Subcutaneous adipose tissue (tissue), 4 donors: Measurements from ENCODE around the gene C9orf78. TPM values are rescaled to one million over a fixed set of nuclear protein-coding genes. Genes with fewer than 3 reads are reported as not detected.

Source experiments
- total RNA-seq, 4 donors: library from RNA; depleted of rRNA; stranded (reverse); fragments of >200 nt; gene quantifications; one replicate each; pipeline ENCODE4 v1.1.0, GENCODE V29; 2016
- TF ChIP-seq, protein P1 (sequence below): fragments of 450-650 bp; IDR thresholded peaks from one replicate; pipeline ENCODE4 v1.5.1; 2016; ENCODE audit warnings: low read depth, mild to moderate bottlenecking, control low read depth, antibody characterized with exemption, moderate library complexity

Gene C9orf78
- total RNA-seq, 4 donors from 2014 or later: 37.8 to 105 (median 50.9) TPM

DNA sequence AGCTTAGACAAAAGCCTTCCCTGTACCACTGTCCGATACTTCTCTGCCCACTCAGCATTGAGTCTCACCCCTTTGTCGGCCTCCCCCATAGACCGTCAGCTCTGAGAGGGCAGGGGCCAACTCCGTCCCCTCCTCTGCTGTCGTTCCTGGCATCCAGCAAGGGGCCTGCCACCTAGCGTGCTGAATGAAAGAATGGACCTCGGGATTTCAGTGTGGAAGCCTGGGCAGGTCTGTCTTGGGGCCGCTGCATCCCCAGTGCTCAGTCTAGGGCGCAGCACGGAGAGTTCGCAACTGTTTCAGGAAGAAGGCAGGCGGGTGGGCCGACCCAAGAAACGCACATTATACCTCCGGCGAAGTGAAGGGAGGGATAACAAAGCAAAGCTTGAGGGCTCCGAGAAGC is 33.6 kb downstream of the C9orf78 start:
- TF ChIP-seq, protein P1, sequence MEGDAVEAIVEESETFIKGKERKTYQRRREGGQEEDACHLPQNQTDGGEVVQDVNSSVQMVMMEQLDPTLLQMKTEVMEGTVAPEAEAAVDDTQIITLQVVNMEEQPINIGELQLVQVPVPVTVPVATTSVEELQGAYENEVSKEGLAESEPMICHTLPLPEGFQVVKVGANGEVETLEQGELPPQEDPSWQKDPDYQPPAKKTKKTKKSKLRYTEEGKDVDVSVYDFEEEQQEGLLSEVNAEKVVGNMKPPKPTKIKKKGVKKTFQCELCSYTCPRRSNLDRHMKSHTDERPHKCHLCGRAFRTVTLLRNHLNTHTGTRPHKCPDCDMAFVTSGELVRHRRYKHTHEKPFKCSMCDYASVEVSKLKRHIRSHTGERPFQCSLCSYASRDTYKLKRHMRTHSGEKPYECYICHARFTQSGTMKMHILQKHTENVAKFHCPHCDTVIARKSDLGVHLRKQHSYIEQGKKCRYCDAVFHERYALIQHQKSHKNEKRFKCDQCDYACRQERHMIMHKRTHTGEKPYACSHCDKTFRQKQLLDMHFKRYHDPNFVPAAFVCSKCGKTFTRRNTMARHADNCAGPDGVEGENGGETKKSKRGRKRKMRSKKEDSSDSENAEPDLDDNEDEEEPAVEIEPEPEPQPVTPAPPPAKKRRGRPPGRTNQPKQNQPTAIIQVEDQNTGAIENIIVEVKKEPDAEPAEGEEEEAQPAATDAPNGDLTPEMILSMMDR: no peak

DNA sequence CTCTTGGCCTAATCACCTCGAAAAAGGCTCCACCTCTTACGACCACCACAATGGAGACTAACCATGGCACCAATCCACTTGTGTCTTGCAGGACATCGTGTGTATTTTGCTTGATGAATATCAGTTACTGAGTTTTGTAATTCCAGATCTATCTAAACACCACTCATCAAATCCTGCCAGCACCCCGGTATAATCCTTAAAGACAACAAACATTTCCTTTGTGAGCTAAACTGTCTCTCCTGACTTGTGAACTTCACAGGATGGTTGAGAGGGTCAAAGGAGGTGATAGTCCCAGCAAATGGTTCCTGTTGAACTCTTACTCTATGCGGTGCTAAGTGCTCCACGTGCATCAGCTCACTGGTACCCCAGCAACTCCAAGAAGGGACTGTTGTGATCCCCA is 36.1 kb downstream of the C9orf78 start:
- TF ChIP-seq, protein P1: no peak

DNA sequence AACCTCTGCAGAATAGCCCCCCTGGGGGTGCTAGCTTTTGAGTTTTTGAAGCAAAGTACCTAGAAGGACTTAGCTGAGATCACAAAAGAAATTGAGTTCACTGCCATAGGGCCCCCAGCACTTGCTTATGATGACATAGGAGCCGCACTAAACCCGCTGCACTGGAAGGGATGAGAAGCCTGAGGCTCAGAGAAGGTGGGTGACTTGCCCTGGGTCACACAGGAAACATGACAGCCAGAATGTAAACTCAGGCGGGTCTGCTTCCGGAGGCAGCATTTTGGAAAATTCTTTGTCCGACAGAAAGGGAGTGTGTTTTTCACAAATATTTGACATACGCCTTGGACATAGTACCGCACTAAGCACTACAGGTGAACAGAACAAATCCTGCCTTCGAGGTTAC is 40.5 kb downstream of the C9orf78 start:
- TF ChIP-seq, protein P1: no peak

DNA sequence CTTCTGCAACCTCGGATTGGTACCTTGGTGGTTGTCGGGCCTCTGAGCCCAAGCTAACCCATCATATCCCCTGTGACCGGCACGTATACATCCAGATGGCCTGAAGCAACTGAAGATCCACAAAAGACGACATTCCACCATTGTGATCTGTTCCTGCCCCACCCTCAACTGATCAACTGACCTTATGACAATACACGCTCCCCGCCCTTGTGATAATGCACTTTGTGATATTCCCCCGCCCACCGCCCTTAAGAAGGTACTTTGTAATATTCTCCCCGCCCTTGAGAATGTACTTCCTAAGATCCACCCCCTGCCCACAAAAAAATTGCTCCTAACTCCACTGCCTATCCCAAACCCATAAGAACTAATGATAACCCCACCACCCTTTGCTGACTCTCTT is 48.6 kb downstream of the C9orf78 start:
- TF ChIP-seq, protein P1: no peak

DNA sequence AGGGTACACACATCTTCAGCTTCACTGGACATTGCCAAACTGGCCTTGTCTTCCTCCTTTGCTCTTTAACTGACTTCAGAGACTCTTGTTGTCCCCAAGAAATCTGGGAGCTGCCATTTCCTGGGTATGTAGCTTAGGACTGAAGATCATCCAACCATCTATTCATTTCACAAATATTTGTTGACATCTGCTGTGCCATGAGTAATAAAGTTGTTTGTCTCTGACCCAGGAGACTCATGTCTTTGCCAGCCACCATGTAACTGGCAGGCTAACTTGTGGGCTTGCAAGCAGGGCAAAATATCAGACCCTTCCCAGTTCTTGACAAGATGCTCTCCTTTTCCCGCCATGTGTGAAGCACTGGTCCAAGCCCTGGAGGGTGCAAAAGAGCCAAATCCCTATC is 49.2 kb downstream of the C9orf78 start:
- TF ChIP-seq, protein P1: no peak

DNA sequence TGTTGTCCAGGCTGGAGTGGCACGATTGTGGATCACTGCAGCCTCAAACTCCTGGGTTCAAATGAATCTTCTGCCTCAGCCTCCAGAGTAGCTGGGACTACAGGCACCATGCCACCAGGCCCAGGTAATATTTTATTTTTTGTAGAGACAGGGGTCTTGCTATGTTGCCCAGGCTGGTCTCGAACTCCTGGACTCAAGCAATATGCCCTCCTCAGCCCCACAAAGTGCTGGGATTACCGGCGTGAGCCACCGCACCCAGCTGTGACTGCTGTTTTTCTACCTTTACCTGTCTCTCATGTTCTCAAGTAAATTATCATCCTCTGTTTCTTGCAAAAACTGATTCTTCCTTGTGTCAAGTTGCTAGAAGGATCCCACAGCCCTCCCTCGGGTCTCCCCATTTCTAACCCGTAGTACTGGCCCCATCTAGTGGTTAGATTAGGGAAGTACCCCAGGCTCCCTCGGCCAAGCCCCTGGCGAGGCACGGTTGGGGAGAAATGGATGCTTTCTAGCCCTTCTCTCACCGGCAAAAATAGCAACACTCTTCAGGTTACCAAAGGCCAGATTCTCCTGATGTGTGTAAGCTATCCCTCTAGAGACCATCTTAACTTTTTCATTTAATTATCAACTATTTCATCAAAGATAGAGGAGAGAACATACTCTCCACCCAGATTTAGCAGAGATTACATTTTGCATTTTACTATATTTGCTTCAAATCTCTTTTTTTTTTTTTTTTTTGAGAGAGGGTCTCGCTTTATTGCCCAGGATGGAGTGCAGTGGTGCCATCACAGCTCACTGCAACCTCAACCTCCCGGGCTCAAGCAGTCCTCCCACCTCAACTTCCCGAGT is 51.3 kb downstream of the C9orf78 start:
- TF ChIP-seq, protein P1: no peak

DNA sequence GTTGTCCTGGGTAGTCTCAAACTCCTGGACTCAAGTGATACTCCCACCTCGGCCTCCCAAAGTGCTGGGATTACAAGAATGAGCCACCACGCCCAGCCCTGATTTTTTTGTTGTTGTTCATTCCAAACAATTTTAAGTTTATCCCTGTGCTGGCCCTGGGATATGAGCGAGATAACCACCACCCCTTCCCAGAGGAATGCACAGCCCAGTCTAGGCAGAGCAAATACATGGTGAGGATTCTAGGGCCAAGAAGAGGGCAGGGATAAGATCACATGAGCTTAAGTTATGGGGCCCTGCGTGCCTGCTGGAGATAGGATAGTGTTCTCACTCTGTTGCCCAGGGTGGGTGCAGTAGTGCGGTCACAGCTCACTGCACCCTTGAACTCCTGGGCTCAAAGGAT is 53.1 kb downstream of the C9orf78 start:
- TF ChIP-seq, protein P1: no peak
